LHCN-M2 (cell line): ENCODE results near the gene MSH5. TPM values are rescaled to one million over a fixed set of nuclear protein-coding genes. Genes with fewer than 3 reads are reported as not detected.

Source experiments
- DNase-seq: peaks from one replicate; pipeline ENCODE4 v3.0.0-alpha.2; 2012; ENCODE audit warnings: low read depth
- total RNA-seq: library from RNA; depleted of rRNA; stranded (reverse); fragments of >200 nt; gene quantifications from 2 replicates; pipeline ENCODE4 v1.2.3, GENCODE V29; 2014

Gene MSH5
- total RNA-seq, 1 experiment from 2014 or later, result 13.2 TPM

GRCh38 chr6:31729515-31729978, 10.3 kb upstream of the MSH5 start:
- DNase-seq, result peak; percentile 91

- DNase-seq, result peak; percentile 79
These were observed 9.7 kb upstream of the MSH5 start for GRCh38 chr6:31729979-31730630.

GRCh38 chr6:31730631-31731086, 9.1 kb upstream of the MSH5 start:
- no peak for DNase-seq

- no peak for DNase-seq
These were observed 7.8 kb upstream of the MSH5 start for GRCh38 chr6:31732029-31732428.

GRCh38 chr6:31733734-31734133, 6.1 kb upstream of the MSH5 start:
- no peak for DNase-seq

GRCh38 chr6:31734247-31734820, 5.5 kb upstream of the MSH5 start:
- DNase-seq, result no peak

GRCh38 chr6:31734821-31735406, 4.9 kb upstream of the MSH5 start:
- DNase-seq, result peak; percentile 77

GRCh38 chr6:31736021-31736767, 3.6 kb upstream of the MSH5 start, which contains the start of gene CLIC1:
Gene CLIC1 (minus strand): TSS chr6:31736530. CDS start chr6:31736300, 230 bp downstream.
- DNase-seq, result peak; percentile 87

GRCh38 chr6:31736768-31737314, 3.0 kb upstream of the MSH5 start:
- DNase-seq, result no peak

- no peak for DNase-seq
These were observed 2.4 kb upstream of the MSH5 start for GRCh38 chr6:31737315-31737990.

- DNase-seq, result peak; percentile 88
These were observed 1.5 kb upstream of the MSH5 start for GRCh38 chr6:31737991-31738979.

- DNase-seq, result no peak
These were observed 805 bp downstream of the MSH5 start for GRCh38 chr6:31740397-31741223.

- DNase-seq, result no peak
These were observed 2.0 kb downstream of the MSH5 start for GRCh38 chr6:31741815-31742214.

- DNase-seq, result no peak
These were observed 3.1 kb downstream of the MSH5 start for GRCh38 chr6:31742894-31743293.

GRCh38 chr6:31744422-31744821, 4.6 kb downstream of the MSH5 start:
- no peak for DNase-seq

- no peak for DNase-seq
These were observed 9.7 kb downstream of the MSH5 start for GRCh38 chr6:31749301-31750036.

GRCh38 chr6:31750411-31751022, 10.7 kb downstream of the MSH5 start:
- DNase-seq, result no peak
